HepG2 (cell line): ENCODE results near the gene MFSD6.

ENCODE experiments used
- KLF6 ChIP-seq: IDR thresholded peaks from 2 replicates; pipeline ENCODE4 v1.8.0; 2016; ENCODE audit warnings: missing biosample characterization, missing genetic modification reagents
- RAD21 ChIP-seq: fragments of 450-650 bp; formaldehyde crosslinking; IDR thresholded peaks from 2 replicates; pipeline ENCODE4 v1.5.0; 2020; ENCODE audit warnings: mild to moderate bottlenecking
- ZBTB20 ChIP-seq: sonication (generic); formaldehyde crosslinking; IDR thresholded peaks from 2 replicates; pipeline ENCODE4 v1.8.1; 2023; ENCODE audit warnings: missing genetic modification reagents, low read depth, mild to moderate bottlenecking, borderline replicate concordance
- ZNF549 ChIP-seq: sonication (generic); formaldehyde crosslinking; IDR thresholded peaks from 2 replicates; pipeline ENCODE4 v1.5.0; 2020; ENCODE audit warnings: missing genetic modification reagents
- ZNF766 ChIP-seq: sonication (generic); formaldehyde crosslinking; IDR thresholded peaks from 2 replicates; pipeline ENCODE4 v1.5.0; 2020; ENCODE audit warnings: missing genetic modification reagents, borderline replicate concordance

DNA sequence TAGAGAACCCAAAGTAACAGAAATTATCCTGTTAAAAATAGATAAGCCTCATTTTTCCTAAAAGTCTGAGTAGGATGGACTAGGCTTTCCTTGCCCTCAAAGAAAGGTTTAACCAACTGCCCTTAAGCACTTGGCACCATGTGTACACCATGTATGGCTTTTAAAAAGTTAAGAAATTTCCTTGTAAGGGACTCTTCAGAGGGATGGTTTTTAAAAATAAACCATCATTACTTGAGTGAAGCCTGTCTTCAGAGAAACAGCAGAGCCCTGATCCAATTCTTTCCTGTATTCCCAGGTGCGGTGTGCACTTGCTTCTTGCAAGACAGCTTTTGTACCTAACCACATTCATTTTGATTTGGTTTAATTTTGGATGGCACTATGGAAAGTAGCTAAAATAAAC is 127.4 kb downstream of the MFSD6 start:
- TF ChIP-seq ZNF766 (CRISPR knock-in tag): no peak
- TF ChIP-seq ZBTB20 (CRISPR knock-in tag): no peak
- no peak for TF ChIP-seq ZNF549 (CRISPR knock-in tag)
- no peak for TF ChIP-seq RAD21 (CRISPR knock-in tag)
- TF ChIP-seq KLF6 (CRISPR knock-in tag): no peak
